Prostate gland (tissue), 2 donors: Measurements from ENCODE around the gene MAML3. TPM values are rescaled to one million over a fixed set of nuclear protein-coding genes. Genes with fewer than 3 reads are reported as not detected.

Experiments
- DNase-seq: peaks from one replicate; pipeline ENCODE4 v3.0.0-alpha.2; 2019; ENCODE audit warnings: low spot score
- H3K27ac ChIP-seq, 2 donors: fragments of 200-600 bp; sonication (generic); 2 replicates each; pipeline ENCODE4 v1.5.1; 2017 to 2019
- H3K27me3 ChIP-seq: fragments of 200-600 bp; sonication (generic); replicated peaks from 2 replicates; pipeline ENCODE4 v1.5.1; 2019; ENCODE audit not compliant: insufficient read depth
- H3K36me3 ChIP-seq, 2 donors: fragments of 200-600 bp; sonication (generic); 1 replicate in 1 of 2; 2 replicates in 1 of 2; pipeline versions ENCODE4 v1.5.1 to v1.8.1; 2017 to 2019
- H3K4me1 ChIP-seq: fragments of 200-600 bp; sonication (generic); replicated peaks from 2 replicates; pipeline ENCODE4 v1.5.1; 2019
- H3K4me3 ChIP-seq, 2 donors: fragments of 200-600 bp; sonication (generic); 2 replicates each; pipeline ENCODE4 v1.5.1; 2017 to 2019
- H3K9me3 ChIP-seq: fragments of 200-600 bp; sonication (generic); 2 replicates; pipeline ENCODE4 v1.5.1; 2017
- CTCF ChIP-seq, 4 experiments: fragments of 200-600 bp in 2 of 4; fragments of 450-650 bp in 2 of 4; sonication (generic) in 2 of 4; IDR thresholded peaks; 1 replicate in 3 of 4; 2 replicates in 1 of 4; pipeline ENCODE4 v1.5.1; 2016 to 2019; ENCODE audit warnings: antibody characterized with exemption in 4 of 4, mild to moderate bottlenecking in 2 of 4, moderate library complexity in 2 of 4
- POLR2A ChIP-seq: fragments of 450-650 bp; IDR thresholded peaks from one replicate; pipeline ENCODE4 v1.6.1; 2016; ENCODE audit warnings: antibody characterized with exemption, mild to moderate bottlenecking
- POLR2AphosphoS5 ChIP-seq: sonication (generic); formaldehyde crosslinking; IDR thresholded peaks from one replicate; pipeline ENCODE4 v1.6.1; 2017; ENCODE audit warnings: antibody characterized with exemption
- WGBS: methylation state at CpG from one replicate; pipeline ENCODE4 v1.1.5; 2018; 5-methylcytosine and 5-hydroxymethylcytosine counted together
- intact Hi-C: fragments of 100-400 bp; cut with DNase I; formaldehyde crosslinking; loops from one replicate; pipeline ENCODE4 v1.14.2; 2022
- total RNA-seq, 2 donors: library from RNA; depleted of rRNA; stranded (reverse); fragments of >200 nt; gene quantifications; one replicate each; pipeline ENCODE4 v1.1.0, GENCODE V29; 2016

The MAML3 gene
- total RNA-seq, 2 donors from 2014 or later = 15.0 to 30.6 TPM

- intact Hi-C loops = no loop called here
- no peak for TF ChIP-seq CTCF (IDR thresholded peaks at IDR 0.05)
- TF ChIP-seq POLR2AphosphoS5 = no peak
- no peak for TF ChIP-seq POLR2A
- Histone ChIP-seq H3K9me3 (no peaks in the 10 kb centered on the region), H3K36me3 (no peaks in the 10 kb centered on the region), H3K4me3 (no peak overlapping the region), H3K27me3 (no peaks in the 10 kb centered on the region), H3K4me1 (no peaks in the 10 kb centered on the region), H3K27ac (no peak overlapping the region)
- DNase-seq = no peak
- 94% methylated on average over 1 of the region's 1 CpG for WGBS
These were observed 351.5 kb downstream of the MAML3 start for GRCh38 chr4:139802488-139802887.

GRCh38 chr4:139801895-139802294 is 352.1 kb downstream of the MAML3 start:
- DNase-seq = no peak
- intact Hi-C loops = no loop called here
- Histone ChIP-seq H3K9me3 (no peaks in the 10 kb centered on the region), H3K27ac (no peak overlapping the region), H3K36me3 (no peaks in the 10 kb centered on the region), H3K4me3 (no peak overlapping the region), H3K4me1 (no peaks in the 10 kb centered on the region), H3K27me3 (no peaks in the 10 kb centered on the region)
- WGBS = 94% methylated on average over 6 of the region's 6 CpGs
- TF ChIP-seq CTCF (IDR thresholded peaks at IDR 0.05) = no peak
- no peak for TF ChIP-seq POLR2A
- TF ChIP-seq POLR2AphosphoS5 = no peak

GRCh38 chr4:139800082-139800481 is 353.9 kb downstream of the MAML3 start:
- H3K9me3 ChIP-seq = no peaks in the 10 kb centered on the region
- no peak overlapping the region for H3K4me3 ChIP-seq
- WGBS = 29% methylated on average over 4 of the region's 4 CpGs
- DNase-seq = no peak
- TF ChIP-seq POLR2AphosphoS5 = no peak
- TF ChIP-seq CTCF (IDR thresholded peaks at IDR 0.05) = no peak
- no peak for TF ChIP-seq POLR2A
- H3K27ac ChIP-seq = no peak overlapping the region
- no peaks in the 10 kb centered on the region for H3K27me3 ChIP-seq
- intact Hi-C loops = no loop called here
- H3K4me1 ChIP-seq = no peaks in the 10 kb centered on the region
- no peaks in the 10 kb centered on the region for H3K36me3 ChIP-seq

GRCh38 chr4:139799615-139800014 is 354.4 kb downstream of the MAML3 start:
- TF ChIP-seq POLR2A (no peak), CTCF (IDR thresholded peaks at IDR 0.05) (no peak), POLR2AphosphoS5 (no peak)
- no peaks in the 10 kb centered on the region for H3K27me3 ChIP-seq
- no peak for DNase-seq
- H3K36me3 ChIP-seq = no peaks in the 10 kb centered on the region
- no peaks in the 10 kb centered on the region for H3K4me1 ChIP-seq
- intact Hi-C loops = loop anchor here (10.0 kb wide), 1 partner anchor 135 kb away; the partner anchor contains the start of gene MGST2
- H3K9me3 ChIP-seq = no peaks in the 10 kb centered on the region
- H3K27ac ChIP-seq = no peak overlapping the region
- no peak overlapping the region for H3K4me3 ChIP-seq

- Histone ChIP-seq H3K4me3 (no peak overlapping the region), H3K27me3 (no peaks in the 10 kb centered on the region), H3K9me3 (no peaks in the 10 kb centered on the region), H3K4me1 (no peaks in the 10 kb centered on the region), H3K27ac (no peak overlapping the region), H3K36me3 (no peaks in the 10 kb centered on the region)
- TF ChIP-seq POLR2AphosphoS5 (no peak), CTCF (IDR thresholded peaks at IDR 0.05) (no peak), POLR2A (no peak)
- intact Hi-C loops = loop anchor here (10.0 kb wide), 1 partner anchor 134 kb away; the partner anchor contains the start of gene MGST2
- DNase-seq = no peak
These were observed 355.5 kb downstream of the MAML3 start for GRCh38 chr4:139798456-139798855.
